Measurements from ENCODE around the gene HACD1.

Gene HACD1

DNA sequence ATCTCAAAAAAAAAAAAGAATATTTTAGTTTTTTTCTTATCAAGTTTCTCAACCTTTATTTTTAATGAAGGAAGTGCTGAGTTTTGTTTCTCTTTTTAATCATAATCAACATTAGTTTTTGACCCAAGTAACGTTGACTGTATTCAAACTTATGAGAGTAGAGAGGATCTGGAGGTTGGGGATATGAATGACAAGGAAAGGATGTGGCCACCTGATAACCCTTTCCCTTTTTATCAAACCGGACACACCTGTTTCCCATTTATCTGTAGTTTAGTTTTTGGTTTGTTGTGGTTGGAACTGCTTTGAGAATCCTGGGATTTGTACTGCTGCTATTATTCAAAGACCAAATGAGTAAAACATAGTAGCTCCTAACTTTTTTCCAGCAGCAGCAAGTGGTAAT is 38.6 kb downstream of the HACD1 start:
- H3K4me2 ChIP-seq (ENCODE audit: low read depth, low read length, poor library complexity, severe bottlenecking) = no peak overlapping the region
- H3K4me3 ChIP-seq (ENCODE audit: insufficient read depth, low read length, poor library complexity, severe bottlenecking) = no peak overlapping the region
- no peaks in the 10 kb centered on the region for H3K79me2 ChIP-seq (ENCODE audit: insufficient read depth, low read length)
- no peaks in the 10 kb centered on the region for H3K27me3 ChIP-seq (ENCODE audit: low read length)
- H3F3A ChIP-seq (ENCODE audit: insufficient read depth) = no peaks in the 10 kb centered on the region
- no peak overlapping the region for H3K27ac ChIP-seq (ENCODE audit: low read depth, low read length)
- H3K9me3 ChIP-seq (ENCODE audit: insufficient read depth, low read length) = no peaks in the 10 kb centered on the region
- no peaks in the 10 kb centered on the region for H4K20me1 ChIP-seq (ENCODE audit: low read depth, low read length)
- H3K9ac ChIP-seq (ENCODE audit: low read length) = no peak overlapping the region
- no peak overlapping the region for H2AFZ ChIP-seq (ENCODE audit: low read depth, low read length, severe bottlenecking)
- TF ChIP-seq, protein P1, sequence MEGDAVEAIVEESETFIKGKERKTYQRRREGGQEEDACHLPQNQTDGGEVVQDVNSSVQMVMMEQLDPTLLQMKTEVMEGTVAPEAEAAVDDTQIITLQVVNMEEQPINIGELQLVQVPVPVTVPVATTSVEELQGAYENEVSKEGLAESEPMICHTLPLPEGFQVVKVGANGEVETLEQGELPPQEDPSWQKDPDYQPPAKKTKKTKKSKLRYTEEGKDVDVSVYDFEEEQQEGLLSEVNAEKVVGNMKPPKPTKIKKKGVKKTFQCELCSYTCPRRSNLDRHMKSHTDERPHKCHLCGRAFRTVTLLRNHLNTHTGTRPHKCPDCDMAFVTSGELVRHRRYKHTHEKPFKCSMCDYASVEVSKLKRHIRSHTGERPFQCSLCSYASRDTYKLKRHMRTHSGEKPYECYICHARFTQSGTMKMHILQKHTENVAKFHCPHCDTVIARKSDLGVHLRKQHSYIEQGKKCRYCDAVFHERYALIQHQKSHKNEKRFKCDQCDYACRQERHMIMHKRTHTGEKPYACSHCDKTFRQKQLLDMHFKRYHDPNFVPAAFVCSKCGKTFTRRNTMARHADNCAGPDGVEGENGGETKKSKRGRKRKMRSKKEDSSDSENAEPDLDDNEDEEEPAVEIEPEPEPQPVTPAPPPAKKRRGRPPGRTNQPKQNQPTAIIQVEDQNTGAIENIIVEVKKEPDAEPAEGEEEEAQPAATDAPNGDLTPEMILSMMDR (IDR thresholded peaks at IDR 0.05; ENCODE audit: insufficient read depth, low read length, poor library complexity, severe bottlenecking) = no peak
- no peak for TF ChIP-seq EZH2phosphoT487 (conservative IDR thresholded peaks at IDR 0.05; ENCODE audit: low read length)
- H3K36me3 ChIP-seq (ENCODE audit: low read length) = no peaks in the 10 kb centered on the region
- no peaks in the 10 kb centered on the region for H3K9me2 ChIP-seq (replicated peaks; ENCODE audit: insufficient read depth, low read length)

DNA sequence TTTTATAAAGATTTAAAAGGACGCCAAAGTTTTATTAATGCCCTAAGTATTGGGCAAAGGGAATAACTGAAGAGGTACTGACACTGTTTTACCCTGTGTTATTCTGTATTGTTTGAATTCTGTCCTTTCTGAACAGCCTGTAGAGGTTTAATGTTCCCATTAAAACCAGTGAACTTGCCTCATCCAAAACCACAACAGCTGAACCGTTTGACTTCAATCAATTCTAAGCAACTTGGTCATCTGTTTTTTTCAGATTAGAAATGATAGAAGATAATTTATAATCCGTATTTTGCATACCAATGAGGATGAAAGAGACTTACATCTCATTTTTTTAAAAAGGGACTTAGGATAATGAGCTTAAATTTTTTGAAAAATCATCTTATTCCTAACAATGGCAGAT is 40.4 kb downstream of the HACD1 start:
- H3K9me3 ChIP-seq (ENCODE audit: insufficient read depth, low read length) = no peaks in the 10 kb centered on the region
- H3K27ac ChIP-seq (ENCODE audit: low read depth, low read length) = no peak overlapping the region
- H2AFZ ChIP-seq (ENCODE audit: low read depth, low read length, severe bottlenecking) = no peak overlapping the region
- no peak for TF ChIP-seq EZH2phosphoT487 (conservative IDR thresholded peaks at IDR 0.05; ENCODE audit: low read length)
- TF ChIP-seq, protein P1 (IDR thresholded peaks at IDR 0.05; ENCODE audit: insufficient read depth, low read length, poor library complexity, severe bottlenecking) = no peak
- H3K36me3 ChIP-seq (ENCODE audit: low read length) = no peaks in the 10 kb centered on the region
- no peaks in the 10 kb centered on the region for H3K27me3 ChIP-seq (ENCODE audit: low read length)
- no peaks in the 10 kb centered on the region for H4K20me1 ChIP-seq (ENCODE audit: low read depth, low read length)
- no peaks in the 10 kb centered on the region for H3F3A ChIP-seq (ENCODE audit: insufficient read depth)
- no peak overlapping the region for H3K9ac ChIP-seq (ENCODE audit: low read length)
- no peaks in the 10 kb centered on the region for H3K79me2 ChIP-seq (ENCODE audit: insufficient read depth, low read length)
- H3K4me3 ChIP-seq (ENCODE audit: insufficient read depth, low read length, poor library complexity, severe bottlenecking) = no peak overlapping the region
- H3K4me2 ChIP-seq (ENCODE audit: low read depth, low read length, poor library complexity, severe bottlenecking) = no peak overlapping the region
- H3K9me2 ChIP-seq (replicated peaks; ENCODE audit: insufficient read depth, low read length) = no peaks in the 10 kb centered on the region

DNA sequence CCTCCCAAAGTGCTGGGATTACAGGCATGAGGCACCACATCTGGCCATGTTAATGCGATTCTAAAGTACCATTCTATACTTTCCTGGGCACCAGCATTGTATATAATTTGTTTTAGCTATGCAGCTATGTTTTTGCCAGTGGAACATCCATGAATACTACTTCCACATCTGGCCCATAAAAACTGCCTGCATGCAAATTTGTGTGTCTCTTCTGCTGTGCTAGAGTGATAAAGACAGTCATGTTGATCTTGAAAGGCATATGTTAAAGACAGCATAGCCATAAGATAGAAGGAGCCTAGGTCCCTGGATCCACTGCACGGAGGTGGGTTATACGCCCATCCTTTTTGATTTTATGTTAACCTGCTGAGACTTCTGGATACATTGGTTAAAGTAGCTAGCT is 52.3 kb downstream of the HACD1 start:
- TF ChIP-seq, protein P1 (IDR thresholded peaks at IDR 0.05; ENCODE audit: insufficient read depth, low read length, poor library complexity, severe bottlenecking) = no peak
- TF ChIP-seq EZH2phosphoT487 (conservative IDR thresholded peaks at IDR 0.05; ENCODE audit: low read length) = no peak
- Histone ChIP-seq H3K9me3 (ENCODE audit: insufficient read depth, low read length) (no peaks in the 10 kb centered on the region), H3K4me3 (ENCODE audit: insufficient read depth, low read length, poor library complexity, severe bottlenecking) (no peak overlapping the region), H3K9me2 (replicated peaks; ENCODE audit: insufficient read depth, low read length) (no peaks in the 10 kb centered on the region), H3F3A (ENCODE audit: insufficient read depth) (no peaks in the 10 kb centered on the region), H2AFZ (ENCODE audit: low read depth, low read length, severe bottlenecking) (no peak overlapping the region), H4K20me1 (ENCODE audit: low read depth, low read length) (no peaks in the 10 kb centered on the region), H3K9ac (ENCODE audit: low read length) (no peak overlapping the region), H3K79me2 (ENCODE audit: insufficient read depth, low read length) (no peaks in the 10 kb centered on the region), H3K4me2 (ENCODE audit: low read depth, low read length, poor library complexity, severe bottlenecking) (no peak overlapping the region), H3K36me3 (ENCODE audit: low read length) (no peaks in the 10 kb centered on the region), H3K27me3 (ENCODE audit: low read length) (no peaks in the 10 kb centered on the region), H3K27ac (ENCODE audit: low read depth, low read length) (no peak overlapping the region)

Data from SU-DHL-6 (cell line).